ENCODE measurements around the gene PTPN11. TPM values are rescaled to one million over a fixed set of nuclear protein-coding genes. Genes with fewer than 3 reads are reported as not detected.

Gene PTPN11
- total and polyA plus RNA-seq, 2 of the 8 experiments (the other 6 are each of a cell fraction or from before 2014, with no cell fraction given) = 28.3 to 133 TPM

DNA sequence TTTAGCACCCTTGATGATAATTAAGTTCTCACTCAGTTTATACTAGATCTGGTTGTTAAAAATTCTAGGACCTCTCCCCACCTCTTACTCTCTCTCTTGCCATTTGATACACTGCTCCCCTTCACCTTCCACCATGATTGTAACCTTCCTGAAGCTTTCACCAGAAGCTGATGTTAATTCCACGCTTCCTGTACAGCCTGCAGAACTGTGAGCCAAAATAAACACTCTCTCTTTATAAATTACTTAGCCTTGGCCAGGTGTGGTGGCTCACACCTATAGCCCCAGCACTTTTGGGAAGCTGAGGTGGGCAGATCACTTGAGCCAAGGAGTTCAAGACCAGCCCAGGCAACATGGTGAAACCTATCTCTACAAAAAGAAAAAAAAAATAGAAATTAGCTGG is 25.4 kb upstream of the PTPN11 start:
- Histone ChIP-seq H3K79me2 (ENCODE audit: control insufficient read depth in 1 of 2, insufficient read depth in 2 of 2, low read length in 2 of 2) (no peaks in the 10 kb centered on the region), H2BK5ac (ENCODE audit: low read depth, low read length) (no peak overlapping the region), H3K4me2 (ENCODE audit: insufficient read depth in 1 of 2, low read depth in 2 of 2, low read length in 2 of 2) (no peak overlapping the region), H3K27me3 (replicated peaks in 1 of 4; ENCODE audit: control insufficient read depth in 3 of 4, extremely low read depth in 1 of 4, insufficient read depth in 3 of 4, low read length in 3 of 4) (no peaks in the 10 kb centered on the region), H3K56ac (replicated peaks; ENCODE audit: insufficient read length, low read depth, low read length) (no peak overlapping the region), H2BK12ac (ENCODE audit: low read depth, low read length) (no peak overlapping the region), H3K27ac (ENCODE audit: low read depth, low read length) (no peak overlapping the region), H3K79me1 (ENCODE audit: low read depth, low read length) (no peaks in the 10 kb centered on the region), H3K18ac (ENCODE audit: extremely low read depth, low read length) (no peak overlapping the region), H2BK20ac (ENCODE audit: low read length) (no peak overlapping the region), H2BK15ac (ENCODE audit: low read length) (no peak overlapping the region), H3K4me1 (replicated peaks in 1 of 4; ENCODE audit: control insufficient read depth in 3 of 4, insufficient read depth in 4 of 4, low read length in 3 of 4) (no peaks in the 10 kb centered on the region), H2AFZ (ENCODE audit: low read length) (no peak overlapping the region), H3K9me3 (ENCODE audit: insufficient read depth in 2 of 2, low read depth in 1 of 2, low read length in 1 of 2) (no peaks in the 10 kb centered on the region), H4K8ac (ENCODE audit: extremely low read depth, insufficient read depth, low read length) (no peak overlapping the region), H4K5ac (ENCODE audit: insufficient read length, low read depth, low read length) (no peak overlapping the region), H3K4ac (replicated peaks; ENCODE audit: insufficient read length, low read depth, low read length) (no peak overlapping the region), H3K9ac (replicated peaks in 1 of 4; ENCODE audit: extremely low read depth in 1 of 4, low read depth in 3 of 4, low read length in 3 of 4) (no peak overlapping the region), H2BK120ac (replicated peaks; ENCODE audit: low read depth, low read length) (no peak overlapping the region), H3K23ac (ENCODE audit: insufficient read length) (no peak overlapping the region), H3K14ac (ENCODE audit: insufficient read length) (no peak overlapping the region), H3K36me3 (ENCODE audit: control insufficient read depth in 2 of 4, insufficient read depth in 4 of 4, low read length in 3 of 4) (no peaks in the 10 kb centered on the region), H4K91ac (replicated peaks; ENCODE audit: insufficient read length, low read length) (no peak overlapping the region), H4K20me1 (replicated peaks in 1 of 2; ENCODE audit: control insufficient read depth in 1 of 2, insufficient read depth in 2 of 2, low read length in 2 of 2) (no peaks in the 10 kb centered on the region), H2AK5ac (ENCODE audit: low read depth, low read length) (no peak overlapping the region), H3K4me3 (ENCODE audit: extremely low read depth in 1 of 4, insufficient read depth in 2 of 4, low read depth in 3 of 4, low read length in 4 of 4) (no peak overlapping the region), H3K23me2 (ENCODE audit: low read depth, low read length) (no peaks in the 10 kb centered on the region; the same call in 1 of the 2 replicates)
- ChIA-PET CTCF (ENCODE audit: partially characterized antibody) (interaction anchor here (0.6 to 1.8 kb wide), 6 partner anchors 18 to 635 kb away, joined by 3 to 10 read pairs (median 3); no protein-coding TSS in a partner anchor), POLR2A (ENCODE audit: partially characterized antibody) (interaction anchor here (7.0 kb wide), 1 partner anchor 11 kb away, joined by 59 read pairs; no protein-coding TSS in a partner anchor)
- FAIRE-seq (no peak), DNase-seq (ENCODE audit: low read depth in 1 of 2, low spot score in 2 of 2) (no peak)
- TF ChIP-seq YY1 (IDR thresholded peaks at IDR 0.05; ENCODE audit: low read depth, low read length) (no peak), TAF1 (IDR thresholded peaks at IDR 0.05; ENCODE audit: low read depth, low read length) (no peak), CEBPB (IDR thresholded peaks at IDR 0.05; ENCODE audit: low read depth, low read length) (no peak), TCF12 (IDR thresholded peaks at IDR 0.05; ENCODE audit: low read depth, low read length) (no peak), EP300 (IDR thresholded peaks at IDR 0.05; ENCODE audit: borderline replicate concordance in 1 of 2, low read depth in 2 of 2, low read length in 2 of 2) (no peak), SRF (IDR thresholded peaks at IDR 0.05; ENCODE audit: low read depth, low read length) (no peak), RNF2 (IDR thresholded peaks at IDR 0.05; ENCODE audit: borderline replicate concordance, low read depth, low read length, missing control alignments, poor library complexity, severe bottlenecking) (no peak), HDAC6 (IDR thresholded peaks at IDR 0.05; ENCODE audit: low read depth, low read length) (no peak), ATF3 (IDR thresholded peaks at IDR 0.05; ENCODE audit: insufficient read depth, low read depth, low read length) (no peak), POLR2AphosphoS5 (IDR thresholded peaks at IDR 0.05; ENCODE audit: low read depth, low read length) (no peak)
- whole genome bisulfite sequencing, 2 experiments (ENCODE audit: extremely low coverage in 1 of 2, insufficient coverage in 1 of 2, insufficient read length in 1 of 2, insufficient replicate concordance in 2 of 2, low coverage in 1 of 2, low lambda C conversion rate in 2 of 2, missing lambda C conversion rate in 1 of 2) = 84% methylated on average over 1 of the region's 1 CpG; no CpG with 5 or more reads in 1 of the 2 experiments
